HFFc6 (cell line): ENCODE results near the gene IFI27L2. TPM values are rescaled to one million over a fixed set of nuclear protein-coding genes. Genes with fewer than 3 reads are reported as not detected.

Experiments
- DNase-seq: peaks from one replicate; pipeline ENCODE4 v3.0.0-alpha.2; 2018
- H3K27ac Mint-ChIP-seq: 2 replicates; pipeline ENCODE4 v1.8.0; 2020; ENCODE audit warnings: mild to moderate bottlenecking, mixed read lengths
- H3K27me3 Mint-ChIP-seq: 2 replicates; pipeline ENCODE4 v1.8.0; 2021; ENCODE audit warnings: mild to moderate bottlenecking, moderate library complexity, mixed read lengths; ENCODE audit not compliant: insufficient read depth
- H3K36me3 Mint-ChIP-seq: 2 replicates; pipeline ENCODE4 v1.8.0; 2021; ENCODE audit warnings: low read depth, mixed read lengths
- H3K4me1 Mint-ChIP-seq: 2 replicates; pipeline ENCODE4 v1.8.0; 2020; ENCODE audit warnings: low read depth, mixed read lengths
- H3K4me3 Mint-ChIP-seq: 2 replicates; pipeline ENCODE4 v1.8.0; 2020; ENCODE audit warnings: mild to moderate bottlenecking, moderate library complexity, mixed read lengths
- H3K9me3 Mint-ChIP-seq: 2 replicates; pipeline ENCODE4 v1.8.0; 2020; ENCODE audit warnings: mild to moderate bottlenecking, mixed read lengths
- total RNA-seq, 6 experiments: library from RNA; stranded (reverse); fragmentation: NEBNext Ultra II Directional; extraction: Animal tissue kit (Norgen Biotek cat#: 25700); gene quantifications; 2 replicates in 1 of 6; 3 replicates in 5 of 6; pipeline ENCODE4 v1.2.3, GENCODE V29; 2021
- TF ChIP-seq, protein P1 (sequence below): fragments of 200-600 bp; sonication (generic); IDR thresholded peaks from 2 replicates; pipeline ENCODE4 v1.5.0; 2021; ENCODE audit warnings: antibody characterized with exemption, mild to moderate bottlenecking

Gene IFI27L2
- total RNA-seq, 6 experiments from 2014 or later = 150 to 180 (median 171) TPM

- Mint-ChIP-seq H3K27ac (no peak overlapping the region), H3K9me3 (no peaks in the 10 kb centered on the region), H3K27me3 (peaks cover 8% of the 10 kb centered on the region), H3K4me3 (no peak overlapping the region), H3K36me3 (no peaks in the 10 kb centered on the region), H3K4me1 (no peaks in the 10 kb centered on the region)
- no peak for DNase-seq
- TF ChIP-seq, protein P1, sequence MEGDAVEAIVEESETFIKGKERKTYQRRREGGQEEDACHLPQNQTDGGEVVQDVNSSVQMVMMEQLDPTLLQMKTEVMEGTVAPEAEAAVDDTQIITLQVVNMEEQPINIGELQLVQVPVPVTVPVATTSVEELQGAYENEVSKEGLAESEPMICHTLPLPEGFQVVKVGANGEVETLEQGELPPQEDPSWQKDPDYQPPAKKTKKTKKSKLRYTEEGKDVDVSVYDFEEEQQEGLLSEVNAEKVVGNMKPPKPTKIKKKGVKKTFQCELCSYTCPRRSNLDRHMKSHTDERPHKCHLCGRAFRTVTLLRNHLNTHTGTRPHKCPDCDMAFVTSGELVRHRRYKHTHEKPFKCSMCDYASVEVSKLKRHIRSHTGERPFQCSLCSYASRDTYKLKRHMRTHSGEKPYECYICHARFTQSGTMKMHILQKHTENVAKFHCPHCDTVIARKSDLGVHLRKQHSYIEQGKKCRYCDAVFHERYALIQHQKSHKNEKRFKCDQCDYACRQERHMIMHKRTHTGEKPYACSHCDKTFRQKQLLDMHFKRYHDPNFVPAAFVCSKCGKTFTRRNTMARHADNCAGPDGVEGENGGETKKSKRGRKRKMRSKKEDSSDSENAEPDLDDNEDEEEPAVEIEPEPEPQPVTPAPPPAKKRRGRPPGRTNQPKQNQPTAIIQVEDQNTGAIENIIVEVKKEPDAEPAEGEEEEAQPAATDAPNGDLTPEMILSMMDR = no peak
Measured at GRCh38 chr14:94142247-94142646, 12.8 kb upstream of the IFI27L2 start.

- Mint-ChIP-seq H3K27me3 (peaks cover 13% of the 10 kb centered on the region), H3K9me3 (peaks cover 10% of the 10 kb centered on the region; the same call in 1 of the 2 replicates), H3K36me3 (peaks cover 9% of the 10 kb centered on the region; the same call in 1 of the 2 replicates), H3K4me1 (0 out of 2 replicates have a peak, but pooled peaks cover 4% of the 10 kb centered on the region), H3K27ac (no peak overlapping the region), H3K4me3 (no peak overlapping the region)
- TF ChIP-seq, protein P1 = no peak
- no peak for DNase-seq
Measured at GRCh38 chr14:94139421-94139820, 10.0 kb upstream of the IFI27L2 start.

DNA sequence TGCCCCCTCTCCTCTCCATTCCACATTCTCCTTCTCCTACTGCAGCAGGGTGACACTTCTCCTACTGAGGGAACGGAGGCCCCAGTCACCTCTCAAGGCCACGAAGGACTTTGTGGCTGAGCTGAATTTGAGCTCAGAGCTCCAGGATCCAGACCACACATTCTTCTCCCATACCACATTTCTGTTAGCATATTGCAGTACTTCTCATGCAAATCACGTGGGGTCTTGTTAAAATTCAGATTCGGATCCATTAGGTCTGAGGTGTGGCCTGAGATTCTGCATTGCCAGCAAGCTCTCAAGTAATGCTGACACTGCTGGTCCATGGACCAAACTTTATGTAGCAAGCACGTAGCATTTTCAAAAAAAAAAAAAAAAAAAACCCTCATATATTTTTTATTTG is 9.6 kb upstream of the IFI27L2 start:
- TF ChIP-seq, protein P1 = no peak
- no peak overlapping the region for H3K27ac Mint-ChIP-seq
- H3K36me3 Mint-ChIP-seq = peaks cover 9% of the 10 kb centered on the region; the same call in 1 of the 2 replicates
- DNase-seq = no peak
- no peak overlapping the region for H3K4me3 Mint-ChIP-seq
- peaks cover 13% of the 10 kb centered on the region for H3K27me3 Mint-ChIP-seq
- H3K9me3 Mint-ChIP-seq = peaks cover 10% of the 10 kb centered on the region; the same call in 1 of the 2 replicates
- H3K4me1 Mint-ChIP-seq = 0 out of 2 replicates have a peak, but pooled peaks cover 4% of the 10 kb centered on the region

- DNase-seq = no peak
- TF ChIP-seq, protein P1 = no peak
- Mint-ChIP-seq H3K4me1 (0 out of 2 replicates have a peak, but pooled peaks cover 4% of the 10 kb centered on the region), H3K4me3 (no peak overlapping the region), H3K9me3 (peaks cover 10% of the 10 kb centered on the region; the same call in 1 of the 2 replicates), H3K36me3 (peaks cover 9% of the 10 kb centered on the region; the same call in 1 of the 2 replicates), H3K27me3 (peaks cover 13% of the 10 kb centered on the region), H3K27ac (no peak overlapping the region)
Measured at GRCh38 chr14:94138251-94138650, 8.8 kb upstream of the IFI27L2 start.

DNA sequence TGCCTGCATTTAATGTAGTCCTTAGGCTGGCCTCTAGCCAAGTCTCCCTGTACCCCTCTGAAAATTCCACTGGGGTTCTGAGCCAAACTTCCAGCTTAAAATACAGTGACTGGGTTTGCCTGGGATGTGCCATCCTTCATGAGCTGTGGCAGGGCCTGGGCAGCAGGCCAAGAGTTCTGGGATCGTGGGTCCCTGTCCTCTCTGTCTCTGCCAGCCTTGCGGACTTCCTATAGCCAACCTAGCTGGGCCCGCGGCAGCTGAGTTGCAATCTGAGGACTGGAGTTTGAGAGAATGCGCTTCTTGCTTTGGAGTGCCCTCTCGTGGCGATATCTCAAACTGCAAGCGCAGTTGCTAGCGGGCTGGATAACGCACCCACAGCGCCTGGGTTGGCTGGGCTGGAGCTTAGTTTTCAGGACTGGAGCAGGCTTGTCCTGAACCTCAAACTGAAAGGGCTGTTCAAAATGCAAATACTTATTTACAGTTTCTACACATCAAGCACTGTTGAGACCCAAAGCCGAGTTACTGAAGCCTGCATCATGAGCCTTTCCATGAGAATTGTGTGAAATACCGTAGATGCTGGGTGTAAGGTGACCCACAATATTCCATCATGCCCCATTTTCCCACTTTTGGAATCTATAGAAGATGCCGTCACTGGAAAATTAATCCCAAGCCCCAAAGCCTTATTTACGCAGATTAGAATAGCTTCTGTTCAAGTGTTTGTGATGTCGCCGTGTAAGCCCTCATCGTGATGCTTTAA is 7.3 kb upstream of the IFI27L2 start:
- TF ChIP-seq, protein P1 = peak; percentile 98
- Mint-ChIP-seq H3K4me1 (0 out of 2 replicates have a peak, but pooled peaks cover 4% of the 10 kb centered on the region), H3K27me3 (peaks cover 13% of the 10 kb centered on the region), H3K27ac (no peak overlapping the region), H3K4me3 (no peak overlapping the region), H3K9me3 (peaks cover 10% of the 10 kb centered on the region; the same call in 1 of the 2 replicates), H3K36me3 (peaks cover 9% of the 10 kb centered on the region; the same call in 1 of the 2 replicates)
- peak; percentile 74 for DNase-seq
